Vagina (tissue), 2 donors: Measurements from ENCODE around the gene ACTA2.

Experiments used
- POLR2AphosphoS5 ChIP-seq, 2 donors: sonication (generic); formaldehyde crosslinking; IDR thresholded peaks; one replicate each; pipeline ENCODE4 v1.9.0; 2017; ENCODE audit warnings: antibody characterized with exemption in 2 of 2, mild to moderate bottlenecking in 2 of 2, low read depth in 1 of 2; ENCODE audit not compliant: insufficient read depth in 1 of 2
- TF ChIP-seq, protein P1 (sequence below), 3 experiments: fragments of 450-650 bp in 2 of 3; fragments of 200-600 bp in 1 of 3; sonication (generic) in 1 of 3; IDR thresholded peaks; one replicate each; pipeline ENCODE4 v1.5.1; 2017 to 2019; ENCODE audit warnings: antibody characterized with exemption in 3 of 3, mild to moderate bottlenecking in 2 of 3, moderate library complexity in 2 of 3

DNA sequence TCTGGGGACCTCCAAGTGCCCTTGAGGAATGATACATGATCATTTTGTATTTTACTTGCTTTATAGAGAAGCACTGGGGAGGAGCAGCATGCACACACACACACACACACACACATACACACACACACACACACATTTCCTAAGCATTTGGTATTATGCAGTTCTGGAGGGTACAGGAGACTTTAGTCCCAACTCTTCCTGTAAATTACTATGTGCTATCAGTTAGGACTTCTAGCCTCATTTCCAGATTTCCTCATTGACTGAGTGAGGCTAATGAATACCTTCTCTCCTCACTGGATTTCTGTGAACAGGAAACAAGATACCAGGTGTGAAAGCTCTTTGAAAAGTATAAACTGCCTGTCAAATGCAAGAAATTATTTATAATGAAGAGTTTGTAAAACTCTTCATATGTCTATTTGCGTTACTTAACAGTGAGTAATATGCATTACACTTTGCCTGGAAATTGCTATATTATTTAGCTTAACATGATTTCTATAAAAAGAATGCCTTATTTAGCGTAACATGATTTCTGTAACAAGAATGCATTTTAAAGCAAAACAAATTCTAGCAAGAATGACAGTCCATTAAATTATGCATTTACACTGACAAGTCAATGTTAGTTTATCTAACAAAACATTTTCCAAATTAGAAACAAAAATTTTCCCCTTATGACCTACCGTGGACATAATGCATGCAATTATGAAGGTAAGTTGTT lies 34.2 kb downstream of the ACTA2 start:
- TF ChIP-seq, protein P1, sequence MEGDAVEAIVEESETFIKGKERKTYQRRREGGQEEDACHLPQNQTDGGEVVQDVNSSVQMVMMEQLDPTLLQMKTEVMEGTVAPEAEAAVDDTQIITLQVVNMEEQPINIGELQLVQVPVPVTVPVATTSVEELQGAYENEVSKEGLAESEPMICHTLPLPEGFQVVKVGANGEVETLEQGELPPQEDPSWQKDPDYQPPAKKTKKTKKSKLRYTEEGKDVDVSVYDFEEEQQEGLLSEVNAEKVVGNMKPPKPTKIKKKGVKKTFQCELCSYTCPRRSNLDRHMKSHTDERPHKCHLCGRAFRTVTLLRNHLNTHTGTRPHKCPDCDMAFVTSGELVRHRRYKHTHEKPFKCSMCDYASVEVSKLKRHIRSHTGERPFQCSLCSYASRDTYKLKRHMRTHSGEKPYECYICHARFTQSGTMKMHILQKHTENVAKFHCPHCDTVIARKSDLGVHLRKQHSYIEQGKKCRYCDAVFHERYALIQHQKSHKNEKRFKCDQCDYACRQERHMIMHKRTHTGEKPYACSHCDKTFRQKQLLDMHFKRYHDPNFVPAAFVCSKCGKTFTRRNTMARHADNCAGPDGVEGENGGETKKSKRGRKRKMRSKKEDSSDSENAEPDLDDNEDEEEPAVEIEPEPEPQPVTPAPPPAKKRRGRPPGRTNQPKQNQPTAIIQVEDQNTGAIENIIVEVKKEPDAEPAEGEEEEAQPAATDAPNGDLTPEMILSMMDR (IDR thresholded peaks at IDR 0.05): no peak
- TF ChIP-seq POLR2AphosphoS5 (IDR thresholded peaks at IDR 0.05; ENCODE audit: insufficient read depth in 1 of 2, low read depth in 1 of 2): no peak
